MM.1S (cell line): Measurements from ENCODE around the gene SAMD4A.

Experiments used
- EZH2 ChIP-seq: fragments of 300-600 bp; sonication (generic); optimal IDR thresholded peaks from 2 replicates; pipeline ENCODE3; 2017; ENCODE audit warnings: low read depth, mild to moderate bottlenecking, antibody characterized with exemption, low read length, mixed read lengths
- EZH2phosphoT487 ChIP-seq: fragments of 300-600 bp; sonication (generic); IDR thresholded peaks from 2 replicates; pipeline ENCODE4 v1.6.1; 2018; ENCODE audit warnings: antibody characterized with exemption, low read length
- TF ChIP-seq, protein P1 (sequence below): fragments of 300-600 bp; sonication (generic); IDR thresholded peaks from 2 replicates; pipeline ENCODE4 v1.5.1; 2016; ENCODE audit warnings: antibody characterized with exemption, low read length, mixed read lengths

DNA sequence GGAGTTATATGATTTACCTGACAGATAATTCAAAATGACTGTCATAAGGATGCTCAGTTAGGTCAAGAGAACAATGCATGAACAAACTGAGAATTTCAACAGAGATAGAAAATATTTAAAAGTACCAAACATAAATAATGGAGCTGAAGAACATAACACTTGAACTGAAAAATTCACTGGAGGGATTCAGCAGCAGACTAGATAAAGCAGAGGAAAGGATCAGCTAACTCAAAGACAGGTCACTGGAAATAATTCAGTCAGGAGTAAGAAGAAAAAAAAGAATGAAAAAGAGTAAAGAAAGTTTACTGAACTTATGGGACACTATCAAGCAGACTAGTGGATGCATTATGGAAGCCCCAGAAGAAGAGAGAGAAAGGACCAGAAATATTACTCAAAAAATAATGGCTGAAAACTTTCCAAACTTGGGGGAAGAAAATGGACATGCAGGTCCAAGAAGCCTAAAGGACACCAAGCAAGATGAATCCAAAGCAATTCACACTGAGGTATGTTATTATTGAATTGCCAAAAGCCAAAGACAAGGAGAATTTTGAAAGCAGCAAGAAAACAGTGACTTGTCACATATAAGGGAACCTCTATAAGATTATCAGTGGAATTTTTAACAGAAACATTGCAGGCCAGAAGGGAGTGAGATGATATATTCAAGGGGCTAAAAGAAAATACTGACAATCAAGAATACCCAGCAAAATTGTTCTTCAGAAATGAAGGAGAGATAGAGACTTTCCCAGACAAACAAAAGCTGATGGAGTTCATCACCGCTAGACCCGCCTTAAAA, 257.0 kb downstream of the SAMD4A start:
- TF ChIP-seq, protein P1, sequence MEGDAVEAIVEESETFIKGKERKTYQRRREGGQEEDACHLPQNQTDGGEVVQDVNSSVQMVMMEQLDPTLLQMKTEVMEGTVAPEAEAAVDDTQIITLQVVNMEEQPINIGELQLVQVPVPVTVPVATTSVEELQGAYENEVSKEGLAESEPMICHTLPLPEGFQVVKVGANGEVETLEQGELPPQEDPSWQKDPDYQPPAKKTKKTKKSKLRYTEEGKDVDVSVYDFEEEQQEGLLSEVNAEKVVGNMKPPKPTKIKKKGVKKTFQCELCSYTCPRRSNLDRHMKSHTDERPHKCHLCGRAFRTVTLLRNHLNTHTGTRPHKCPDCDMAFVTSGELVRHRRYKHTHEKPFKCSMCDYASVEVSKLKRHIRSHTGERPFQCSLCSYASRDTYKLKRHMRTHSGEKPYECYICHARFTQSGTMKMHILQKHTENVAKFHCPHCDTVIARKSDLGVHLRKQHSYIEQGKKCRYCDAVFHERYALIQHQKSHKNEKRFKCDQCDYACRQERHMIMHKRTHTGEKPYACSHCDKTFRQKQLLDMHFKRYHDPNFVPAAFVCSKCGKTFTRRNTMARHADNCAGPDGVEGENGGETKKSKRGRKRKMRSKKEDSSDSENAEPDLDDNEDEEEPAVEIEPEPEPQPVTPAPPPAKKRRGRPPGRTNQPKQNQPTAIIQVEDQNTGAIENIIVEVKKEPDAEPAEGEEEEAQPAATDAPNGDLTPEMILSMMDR = no peak
- TF ChIP-seq EZH2 = no peak
- TF ChIP-seq EZH2phosphoT487 = no peak
